Measurements from ENCODE around the gene FOXP1.

The FOXP1 gene

DNA sequence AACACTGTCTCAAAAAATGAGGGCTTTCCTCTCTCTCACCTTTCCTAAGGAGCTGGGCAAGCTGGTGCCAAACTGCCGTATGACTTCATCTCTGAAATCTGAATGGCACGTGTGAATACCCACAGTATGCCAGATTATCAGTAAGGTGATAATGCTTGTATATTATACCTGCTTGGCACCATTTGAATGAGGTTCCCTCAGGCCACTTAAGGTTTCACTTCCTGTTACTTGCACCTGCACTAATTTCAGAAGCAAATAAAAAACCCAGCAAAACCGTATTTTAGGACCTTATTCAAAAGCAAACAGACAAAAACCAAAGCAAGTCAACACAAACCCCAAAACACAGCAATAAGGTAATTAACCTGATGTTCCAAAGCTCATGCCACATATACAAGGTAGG, 19.7 kb downstream of the FOXP1 start:
- DNase-seq (ENCODE audit: low read depth), result no peak

DNA sequence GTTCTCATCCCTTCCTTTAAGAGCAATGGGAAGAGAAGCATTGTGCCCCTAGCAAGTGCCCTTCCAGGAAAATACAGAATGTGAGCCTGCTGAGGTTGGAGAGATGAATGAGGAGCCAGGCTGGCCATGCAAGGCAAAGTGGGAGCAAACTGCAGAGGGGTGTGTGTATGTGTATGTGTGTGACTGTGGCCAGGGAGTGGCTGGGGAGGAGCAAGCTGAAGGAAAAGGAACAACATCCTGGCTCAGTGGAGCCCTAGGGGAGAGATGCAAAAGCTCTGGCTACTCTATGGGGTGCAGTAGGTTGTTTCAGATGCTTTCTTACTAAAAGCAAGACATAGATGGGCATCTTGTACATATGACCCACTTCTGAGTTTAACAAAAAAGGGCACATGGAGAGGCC, 20.6 kb downstream of the FOXP1 start:
- no peak for DNase-seq (ENCODE audit: low read depth)

DNA sequence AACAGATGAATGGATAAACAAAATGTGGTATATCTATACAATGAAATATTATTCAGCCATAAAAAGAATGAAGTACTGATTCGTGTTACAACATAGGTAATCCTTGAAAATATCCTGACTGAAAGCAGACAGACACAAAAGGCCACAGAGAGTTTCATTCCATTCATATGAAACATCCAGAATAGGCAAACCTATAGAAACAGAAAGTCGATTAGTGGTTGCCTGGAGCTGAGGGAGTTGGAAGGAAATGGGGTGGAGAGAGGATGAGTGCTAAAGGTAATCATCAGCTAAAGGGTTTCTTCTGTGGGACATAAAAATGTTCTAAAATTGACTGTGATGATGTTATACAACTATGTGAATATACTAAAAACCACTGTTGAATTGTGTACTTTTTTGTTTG, 22.9 kb downstream of the FOXP1 start:
- DNase-seq (ENCODE audit: low read depth), result no peak

DNA sequence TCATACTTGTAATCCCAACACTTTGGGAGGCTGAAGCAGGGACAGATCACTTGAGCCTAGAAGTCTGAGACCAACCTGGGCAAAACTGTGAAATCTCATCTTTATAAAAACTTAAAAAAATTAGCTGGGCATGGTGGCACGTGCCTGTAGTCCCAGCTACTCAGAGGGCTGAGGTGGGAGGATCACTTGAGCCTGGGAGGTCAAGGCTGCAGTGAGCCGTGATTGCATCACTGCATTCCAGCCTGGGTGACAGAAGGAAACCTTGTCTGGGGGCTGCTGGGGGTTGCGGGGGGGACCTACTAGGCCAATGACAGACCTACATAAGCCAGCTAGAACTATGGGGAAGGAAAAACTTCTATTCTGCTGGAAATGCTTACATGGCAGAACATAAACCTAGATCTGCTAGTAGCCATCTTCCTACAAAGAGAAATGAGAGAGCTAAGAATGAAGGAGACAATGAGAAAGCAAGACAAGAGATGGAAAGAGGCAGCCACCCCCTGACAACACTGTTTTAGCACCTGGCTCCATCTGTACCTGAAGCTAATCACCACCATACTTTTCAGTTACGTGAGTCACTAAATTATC, 23.9 kb downstream of the FOXP1 start:
- DNase-seq (ENCODE audit: low read depth), result no peak

DNA sequence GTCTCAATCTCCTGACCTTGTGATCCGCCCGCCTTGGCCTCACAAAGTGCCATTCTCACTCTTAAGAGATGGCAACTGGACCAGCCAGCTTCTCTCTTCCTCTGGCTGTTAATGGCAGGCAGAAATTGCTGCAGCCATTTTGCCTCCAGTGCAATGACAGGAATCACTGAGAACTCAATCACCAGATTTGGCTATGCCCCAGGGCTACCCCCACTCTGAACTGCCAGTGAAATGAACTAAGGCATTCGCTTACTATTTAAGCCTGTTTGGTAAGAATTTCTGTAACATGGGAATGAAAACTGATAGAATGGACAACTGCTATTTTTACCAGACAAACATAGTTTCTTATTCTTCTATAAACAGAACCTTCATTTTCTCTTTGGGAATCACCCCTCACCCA, 24.5 kb downstream of the FOXP1 start:
- no peak for DNase-seq (ENCODE audit: low read depth)

DNA sequence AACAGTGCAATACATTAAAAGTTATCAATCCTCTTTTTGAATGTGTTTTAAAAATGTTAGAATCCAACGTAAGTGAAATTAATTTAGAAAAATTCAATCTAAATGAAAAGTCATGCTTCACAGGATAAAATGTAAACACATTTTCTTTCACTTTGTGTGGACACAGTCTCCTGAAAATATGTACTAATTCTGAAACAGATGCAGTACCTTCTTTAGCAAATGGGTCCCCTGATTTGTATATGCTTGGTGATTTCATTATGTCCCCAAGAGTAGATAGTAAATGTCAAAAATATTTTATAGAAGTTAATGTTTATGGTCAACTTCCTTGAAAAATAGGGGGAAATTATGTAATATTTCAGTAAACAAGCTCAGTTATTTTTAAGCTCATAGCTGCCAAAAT, 28.9 kb downstream of the FOXP1 start:
- DNase-seq (ENCODE audit: low read depth), result no peak

DNA sequence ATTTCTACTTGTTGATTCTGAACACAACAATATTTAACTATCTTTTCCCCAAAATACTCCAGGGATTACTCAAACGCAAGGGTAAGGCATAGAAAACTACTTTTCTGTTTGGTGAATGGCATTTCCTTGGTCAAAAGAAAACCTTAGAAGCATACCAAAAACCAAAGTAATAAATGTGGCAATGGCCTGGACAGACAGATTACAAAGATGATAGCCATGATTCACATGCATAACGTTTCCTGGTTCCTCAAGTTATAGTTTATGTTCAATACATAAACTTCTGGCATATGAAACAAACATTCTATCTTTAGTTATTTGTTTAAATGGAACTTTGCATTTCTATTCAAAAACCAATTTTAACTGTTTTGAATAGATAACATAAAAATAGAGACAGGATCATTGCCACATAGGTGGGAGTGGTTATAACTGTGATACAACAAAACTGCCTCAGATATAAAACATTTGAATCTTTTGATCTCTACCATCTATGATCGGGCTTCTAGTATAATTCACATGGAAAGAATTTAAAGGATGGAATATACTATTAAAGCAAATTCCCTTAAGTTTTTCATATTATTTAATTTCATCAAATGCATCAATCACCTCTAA, 32.1 kb downstream of the FOXP1 start:
- DNase-seq (ENCODE audit: low read depth), result no peak

DNA sequence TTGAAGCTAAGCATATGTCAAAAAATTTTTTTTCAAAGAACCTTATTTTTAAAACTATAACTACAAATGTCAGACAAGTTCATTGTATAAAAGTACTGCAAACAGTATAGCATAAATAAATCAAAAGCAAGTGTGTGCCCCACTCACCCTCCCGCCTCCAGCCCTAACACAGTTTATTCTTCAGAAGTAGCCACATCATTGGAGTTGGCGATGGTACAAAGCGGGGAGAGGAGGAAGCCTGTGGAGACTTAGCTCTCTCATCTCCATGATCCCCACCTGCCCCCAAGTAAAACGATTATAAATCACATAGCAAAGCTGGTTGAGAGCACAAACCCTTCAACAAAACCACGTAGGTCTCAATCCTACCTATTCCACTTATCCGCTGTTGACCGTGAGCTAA, 33.6 kb downstream of the FOXP1 start:
- no peak for DNase-seq (ENCODE audit: low read depth)

DNA sequence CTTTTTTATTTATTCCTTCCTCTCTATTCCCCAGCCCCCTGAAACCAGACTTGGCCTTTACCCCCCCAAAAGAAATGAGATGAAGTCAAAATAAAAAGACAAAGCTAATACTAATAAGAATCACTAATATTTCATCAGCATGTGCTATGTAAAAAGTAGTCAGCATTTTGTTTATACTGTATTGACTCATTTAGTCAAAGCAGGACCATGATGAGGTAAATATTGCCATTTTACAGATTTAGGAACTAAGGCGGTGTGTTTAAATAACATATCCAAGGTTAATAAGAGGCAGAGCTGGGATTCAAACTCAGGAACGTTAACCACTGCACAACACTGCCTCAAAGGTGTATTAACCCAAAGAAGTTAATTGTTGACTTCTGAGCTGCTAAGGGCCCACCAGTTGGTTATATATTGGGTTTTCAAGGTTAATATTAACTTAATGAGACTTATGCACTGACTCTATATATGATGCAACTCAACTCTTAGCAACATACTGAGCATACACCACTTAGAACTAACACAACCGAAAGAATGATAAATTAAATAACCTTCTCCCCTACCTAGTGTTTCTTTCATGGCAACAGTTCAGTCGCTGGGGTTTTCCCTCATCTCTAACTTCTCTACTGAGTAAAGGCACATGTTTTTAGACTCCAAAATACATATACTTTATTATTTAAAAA, 34.7 kb downstream of the FOXP1 start:
- DNase-seq (ENCODE audit: low read depth), result no peak

DNA sequence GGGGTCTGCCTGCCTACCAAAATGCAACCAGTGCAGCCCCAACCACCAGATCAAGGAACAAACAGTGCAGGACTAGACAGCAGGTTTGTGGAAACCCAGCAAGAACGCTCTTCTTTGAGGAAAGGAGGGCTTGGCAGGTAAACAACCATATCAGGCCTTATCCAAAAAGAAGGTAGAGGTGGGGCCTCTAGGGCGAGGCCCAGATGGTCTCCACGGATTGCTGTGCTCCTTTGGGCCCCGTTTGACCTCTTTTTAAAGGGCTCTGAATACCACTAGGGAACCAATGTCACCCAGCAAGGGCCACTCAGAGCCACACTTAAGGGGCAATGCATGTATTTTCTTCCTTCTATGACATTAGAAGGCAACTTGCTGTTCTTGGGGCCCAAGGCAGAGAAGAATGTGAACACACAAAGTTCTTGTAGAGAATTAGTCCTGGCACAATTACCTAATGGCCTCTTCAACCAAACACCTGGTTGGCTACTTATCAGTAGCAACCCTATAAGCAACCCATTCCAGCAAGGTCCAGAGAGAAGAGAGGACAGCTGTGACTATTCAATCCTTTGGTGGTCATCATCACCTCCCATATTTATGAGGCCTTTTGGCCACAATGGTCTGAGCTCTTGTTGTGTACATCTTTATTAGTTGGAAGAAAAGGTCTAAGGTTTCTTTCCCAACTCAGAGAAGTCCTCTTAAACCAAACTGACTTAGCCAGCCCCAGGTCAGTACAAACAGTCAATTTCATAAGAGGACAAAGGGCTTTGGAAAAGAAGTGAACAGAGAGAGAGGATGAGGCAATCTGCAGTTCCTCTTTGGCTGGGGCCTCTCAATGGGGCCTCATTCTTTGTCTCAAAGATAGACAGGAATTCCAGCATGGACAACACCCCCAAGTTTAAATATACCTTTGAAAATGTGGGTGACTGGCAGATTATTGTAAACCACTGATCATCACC, 36.0 kb downstream of the FOXP1 start:
- DNase-seq (ENCODE audit: low read depth), result no peak

DNA sequence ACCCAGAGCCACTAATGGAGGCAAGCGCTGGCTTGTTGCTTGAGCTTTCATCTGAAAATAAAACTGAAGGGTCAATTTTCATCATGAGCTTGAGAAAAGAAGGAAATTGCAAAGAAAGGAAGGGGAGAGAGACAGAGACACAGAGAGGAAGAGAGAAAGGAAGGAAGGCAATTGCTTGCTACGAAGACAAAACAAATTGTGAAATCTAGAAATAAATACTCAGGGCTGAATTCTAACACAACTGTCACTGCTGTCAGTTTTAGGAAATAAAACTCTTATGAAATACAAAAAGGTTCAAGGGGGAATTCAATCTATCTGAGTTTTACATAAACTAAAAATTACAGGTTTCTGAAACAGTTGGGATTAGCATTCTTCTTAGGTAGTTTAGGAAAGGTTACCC, 36.7 kb downstream of the FOXP1 start:
- no peak for DNase-seq (ENCODE audit: low read depth)

DNA sequence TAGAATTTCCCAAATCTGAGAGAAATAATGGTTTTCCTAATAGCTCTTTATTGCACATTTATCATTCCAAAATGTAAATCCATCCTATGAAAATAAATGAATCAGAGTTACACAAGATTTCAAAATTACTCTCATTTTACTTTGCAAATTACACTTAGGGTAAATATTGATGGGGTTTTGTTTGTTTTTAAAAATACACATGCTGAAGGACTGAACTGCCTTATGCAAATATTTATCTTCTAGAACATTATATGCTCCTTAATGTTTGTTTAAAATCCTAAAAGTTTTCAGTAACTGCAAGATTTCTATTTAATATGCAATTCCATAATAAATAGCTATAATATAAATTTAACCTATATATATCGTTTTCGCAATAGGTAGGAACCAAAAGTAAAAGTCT, 38.2 kb downstream of the FOXP1 start:
- no peak for DNase-seq (ENCODE audit: low read depth)

DNA sequence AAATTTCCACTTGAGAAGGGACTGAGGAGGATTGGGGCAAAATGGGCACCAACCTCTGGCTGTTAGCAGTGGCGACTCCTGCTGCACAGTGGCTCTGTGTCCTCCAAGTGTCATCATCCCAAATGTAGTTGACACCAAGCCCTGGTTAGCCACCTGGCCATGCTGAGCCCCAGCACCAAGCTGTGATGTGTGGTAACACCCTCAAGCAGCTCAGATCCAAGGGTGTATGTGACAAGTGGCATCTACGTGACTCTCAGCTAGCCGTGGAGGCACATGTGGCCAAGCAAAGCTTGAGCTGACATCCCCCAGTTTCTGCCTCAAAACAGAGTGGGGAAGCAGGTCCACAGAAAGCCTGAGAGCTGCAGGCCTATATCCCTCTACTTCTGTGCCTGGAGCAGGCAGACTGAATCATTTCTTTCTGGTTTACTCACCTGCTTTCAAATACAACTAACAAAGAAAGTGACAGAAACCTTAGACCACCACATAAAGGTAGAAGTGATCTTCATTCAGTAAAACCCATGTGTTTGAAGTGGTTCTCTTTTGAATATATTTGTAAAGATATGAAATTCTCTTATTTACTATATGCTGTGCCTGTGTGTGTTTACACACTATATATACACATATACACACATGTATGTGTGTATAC, 40.0 kb downstream of the FOXP1 start:
- no peak for DNase-seq (ENCODE audit: low read depth)

DNA sequence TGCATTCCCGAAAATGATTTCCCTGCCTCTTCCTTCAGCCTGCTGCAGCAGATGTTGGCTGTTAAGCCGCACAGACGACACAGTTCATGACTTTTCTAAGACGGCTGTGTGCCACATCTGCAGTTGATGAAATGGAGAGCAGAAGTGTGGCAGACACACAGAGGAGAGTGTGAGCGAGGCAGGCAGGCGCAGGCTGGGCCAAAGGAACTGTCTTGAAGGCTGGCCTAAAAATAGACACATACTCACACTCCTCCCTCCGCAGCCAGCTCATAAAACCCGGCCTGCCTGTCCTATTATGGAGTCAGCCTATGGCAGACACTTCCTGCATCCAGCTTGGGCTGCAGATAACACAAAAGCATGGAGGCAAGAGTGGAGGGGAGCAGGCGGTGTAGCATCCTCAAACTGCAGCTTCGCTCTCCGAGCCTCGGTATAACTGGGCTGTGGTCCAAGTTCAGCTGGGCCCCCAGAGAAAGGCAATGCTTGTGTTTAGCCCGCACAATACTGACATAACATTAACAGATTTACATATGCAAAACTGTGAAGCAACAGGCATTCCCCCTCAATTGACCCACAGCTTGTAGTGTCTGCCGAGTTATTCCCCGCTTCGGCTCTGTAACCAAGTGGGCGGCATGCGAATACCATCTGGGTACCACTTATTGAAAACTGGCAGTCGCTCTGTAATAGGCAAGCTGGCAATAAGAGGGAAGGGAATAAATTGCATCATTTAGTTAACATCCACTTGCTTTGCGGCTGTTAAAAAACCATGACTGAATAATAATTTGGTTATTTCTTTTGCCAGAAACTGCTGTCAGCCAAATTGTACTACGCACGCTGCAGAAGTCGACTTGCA, 40.8 kb downstream of the FOXP1 start:
- DNase-seq (ENCODE audit: low read depth), result no peak

DNA sequence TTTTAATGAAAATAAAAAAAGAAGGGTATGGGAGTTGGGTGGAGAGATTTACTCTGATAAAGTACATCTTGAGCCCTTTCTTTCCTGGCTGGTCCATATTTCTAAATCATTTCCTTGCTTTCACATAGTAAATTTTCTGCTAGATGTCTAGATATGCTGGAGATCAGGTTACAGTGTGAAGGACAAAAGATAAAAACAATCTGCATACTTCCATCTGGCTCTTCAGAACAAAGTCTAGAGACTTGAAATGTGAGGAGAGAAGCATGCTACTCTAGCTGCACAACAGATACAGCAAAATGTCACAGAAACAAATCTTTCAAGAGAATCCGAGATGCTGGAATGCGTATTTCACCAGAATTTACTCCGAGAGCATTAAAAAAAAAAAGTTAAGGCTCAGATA, 42.2 kb downstream of the FOXP1 start:
- DNase-seq (ENCODE audit: low read depth), result no peak

DNA sequence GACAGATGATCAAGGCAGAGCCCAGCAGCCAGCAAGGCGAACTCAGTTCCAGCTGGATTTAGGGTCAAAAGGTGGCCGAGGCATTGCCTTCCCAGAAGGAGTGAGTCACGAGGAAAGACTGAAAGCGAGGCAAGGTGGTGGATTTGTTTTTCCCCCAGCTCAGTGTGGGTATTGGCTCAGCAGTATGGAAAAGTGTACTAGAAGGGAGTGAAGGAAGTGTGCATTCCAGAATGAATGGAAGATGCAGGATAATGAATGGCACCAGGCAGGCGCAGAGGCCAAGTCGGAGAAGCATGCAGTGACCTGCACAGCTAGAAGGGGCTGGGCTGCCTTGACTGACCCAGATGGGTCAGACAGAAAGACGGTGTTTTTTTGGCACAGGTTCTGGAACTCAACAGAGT, 46.3 kb downstream of the FOXP1 start:
- no peak for DNase-seq (ENCODE audit: low read depth)

DNA sequence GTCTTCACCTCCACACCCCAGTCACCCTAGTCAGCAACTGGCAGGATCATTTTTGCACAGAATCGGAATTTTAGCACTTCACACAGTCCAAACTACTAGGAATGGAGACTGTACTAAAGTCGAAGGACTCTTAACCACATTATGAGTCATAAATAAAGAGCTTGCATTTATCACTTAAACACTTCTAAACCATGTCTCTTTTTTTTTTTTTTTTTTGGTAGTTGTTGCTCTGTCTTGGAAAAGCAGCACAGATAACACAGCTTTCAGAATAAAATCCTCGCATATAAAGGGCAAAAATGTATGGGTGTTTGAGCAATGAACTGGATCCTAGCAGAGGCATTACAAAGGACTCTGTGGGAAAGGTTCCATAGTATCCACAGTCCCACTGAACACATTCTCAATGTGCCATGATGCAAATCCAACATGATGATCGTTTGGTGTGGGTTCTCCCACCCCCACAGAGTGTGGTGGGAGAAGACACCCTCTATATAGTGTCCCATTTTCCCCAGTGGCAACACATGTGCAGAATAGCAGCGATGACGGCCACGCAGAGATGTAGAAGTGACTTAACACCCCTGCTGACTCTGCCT, 47.1 kb downstream of the FOXP1 start:
- no peak for DNase-seq (ENCODE audit: low read depth)

DNA sequence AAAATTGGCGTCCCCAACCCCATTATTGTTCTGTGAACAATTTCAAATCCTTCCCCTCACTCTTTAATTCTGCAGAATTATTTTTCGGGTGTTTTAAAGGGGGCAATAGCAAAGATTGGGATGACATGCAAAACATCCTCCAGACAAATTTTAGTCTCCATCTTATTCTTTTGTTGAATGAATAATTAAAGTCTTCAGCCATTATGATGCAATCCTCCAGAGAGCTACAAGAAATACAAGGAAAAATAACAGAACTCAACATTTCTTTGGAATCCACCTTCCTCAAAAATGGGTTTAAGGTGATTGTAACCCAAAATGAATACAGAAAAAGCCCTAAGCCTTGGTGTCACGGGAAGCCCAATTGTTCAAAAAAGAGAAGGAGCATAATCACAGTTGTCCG, 49.9 kb downstream of the FOXP1 start:
- DNase-seq (ENCODE audit: low read depth), result no peak

DNA sequence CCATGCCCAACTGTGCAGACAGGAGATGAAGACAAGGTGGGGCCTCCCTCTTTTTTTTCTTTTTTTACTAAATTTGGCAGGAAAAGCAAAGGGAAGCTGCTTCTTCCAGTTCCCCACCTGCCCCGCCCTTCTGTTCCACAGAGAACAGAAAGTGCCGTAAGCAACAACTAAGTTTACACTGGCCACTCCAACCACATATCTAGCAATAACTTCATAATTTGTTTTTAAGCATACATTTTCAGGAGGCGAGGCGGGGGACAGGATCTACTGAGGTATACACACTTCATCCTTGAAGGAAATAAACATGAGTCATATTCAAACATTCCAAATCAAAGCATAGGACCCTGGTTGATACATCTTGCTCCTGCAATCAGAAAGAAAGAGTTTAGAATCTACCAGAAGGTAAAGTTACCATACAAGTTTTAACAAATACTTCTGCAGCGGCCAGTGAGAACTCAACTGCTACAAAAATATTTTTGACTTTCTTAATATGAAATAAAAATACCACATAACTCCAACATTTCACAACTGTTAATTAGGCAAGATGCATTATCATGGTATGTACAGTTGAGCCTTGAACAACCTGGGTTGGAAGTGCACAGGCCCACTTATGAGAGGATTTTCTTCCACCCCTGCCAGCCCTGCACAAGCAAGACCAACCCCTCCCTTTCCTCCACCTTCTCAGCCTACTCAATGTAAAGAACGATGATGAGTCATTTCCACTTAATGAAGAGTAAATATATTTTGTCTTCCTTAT, 50.7 kb downstream of the FOXP1 start:
- no peak for DNase-seq (ENCODE audit: low read depth)

DNA sequence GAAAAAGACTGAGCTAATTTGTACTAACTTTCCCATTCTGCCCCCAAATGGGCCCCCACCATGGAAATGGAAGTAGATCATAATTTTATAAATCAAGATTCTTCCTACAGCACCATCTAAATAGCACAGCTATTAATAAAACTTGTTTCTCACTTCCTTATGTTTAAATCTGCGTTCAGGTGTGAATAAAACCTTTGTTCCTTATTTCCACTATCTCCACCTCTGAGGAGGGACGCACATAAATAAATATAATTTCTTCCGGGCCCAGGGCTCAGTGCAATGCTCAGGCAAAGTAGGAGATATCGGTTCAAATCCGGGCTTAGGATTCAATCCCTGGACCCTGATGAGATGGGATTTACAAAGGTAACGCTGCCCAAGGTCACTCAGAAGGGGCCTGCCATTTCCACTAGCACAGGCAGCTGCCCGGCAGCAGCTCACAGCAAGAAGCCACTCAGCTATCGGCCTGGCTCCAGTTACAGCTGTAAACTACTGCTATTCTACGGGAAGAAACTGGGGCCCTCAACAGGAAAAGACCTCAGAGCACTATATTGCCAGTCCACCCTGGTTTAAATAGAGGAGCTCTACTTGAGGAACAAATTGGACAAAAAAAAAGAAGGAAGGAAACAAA, 52.5 kb downstream of the FOXP1 start:
- DNase-seq (ENCODE audit: low read depth), result no peak

Measured in T-helper 22 cell (primary cell).